Peyer's patch (tissue), 4 donors: Measurements from ENCODE around the gene SMG6.

ENCODE experiments used
- POLR2A ChIP-seq, 2 donors: fragments of 450-650 bp; IDR thresholded peaks; one replicate each; pipeline ENCODE4 v1.5.1; 2017; ENCODE audit warnings: antibody characterized with exemption in 2 of 2, mild to moderate bottlenecking in 2 of 2, moderate library complexity in 2 of 2
- TF ChIP-seq, protein P1 (sequence below), 6 experiments: fragments of 450-650 bp in 4 of 6; fragments of 200-600 bp in 2 of 6; sonication (generic) in 1 of 6; IDR thresholded peaks; one replicate each; pipeline ENCODE4 v1.5.1; 2017 to 2019; ENCODE audit warnings: antibody characterized with exemption in 6 of 6, mild to moderate bottlenecking in 3 of 6, moderate library complexity in 1 of 6

DNA sequence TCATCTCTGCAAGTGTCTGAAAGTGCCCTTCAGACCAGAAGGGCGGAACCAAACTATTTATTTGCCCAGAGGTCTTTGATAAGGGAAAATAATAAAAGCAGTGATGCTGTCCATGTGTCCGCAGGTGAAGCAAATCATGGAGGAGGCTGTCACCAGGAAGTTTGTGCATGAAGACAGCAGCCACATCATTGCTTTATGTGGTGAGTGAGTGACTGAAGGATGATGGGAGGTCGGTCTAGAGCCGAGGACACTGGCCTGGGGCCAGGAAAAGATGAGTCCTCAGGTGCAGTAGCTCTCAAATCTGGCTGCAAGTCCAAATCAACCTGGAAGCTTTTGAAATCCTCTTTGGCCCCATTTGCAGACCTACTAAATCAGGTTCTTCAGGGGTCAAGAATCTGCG lies 39.8 kb upstream of the SMG6 start:
- TF ChIP-seq, protein P1, sequence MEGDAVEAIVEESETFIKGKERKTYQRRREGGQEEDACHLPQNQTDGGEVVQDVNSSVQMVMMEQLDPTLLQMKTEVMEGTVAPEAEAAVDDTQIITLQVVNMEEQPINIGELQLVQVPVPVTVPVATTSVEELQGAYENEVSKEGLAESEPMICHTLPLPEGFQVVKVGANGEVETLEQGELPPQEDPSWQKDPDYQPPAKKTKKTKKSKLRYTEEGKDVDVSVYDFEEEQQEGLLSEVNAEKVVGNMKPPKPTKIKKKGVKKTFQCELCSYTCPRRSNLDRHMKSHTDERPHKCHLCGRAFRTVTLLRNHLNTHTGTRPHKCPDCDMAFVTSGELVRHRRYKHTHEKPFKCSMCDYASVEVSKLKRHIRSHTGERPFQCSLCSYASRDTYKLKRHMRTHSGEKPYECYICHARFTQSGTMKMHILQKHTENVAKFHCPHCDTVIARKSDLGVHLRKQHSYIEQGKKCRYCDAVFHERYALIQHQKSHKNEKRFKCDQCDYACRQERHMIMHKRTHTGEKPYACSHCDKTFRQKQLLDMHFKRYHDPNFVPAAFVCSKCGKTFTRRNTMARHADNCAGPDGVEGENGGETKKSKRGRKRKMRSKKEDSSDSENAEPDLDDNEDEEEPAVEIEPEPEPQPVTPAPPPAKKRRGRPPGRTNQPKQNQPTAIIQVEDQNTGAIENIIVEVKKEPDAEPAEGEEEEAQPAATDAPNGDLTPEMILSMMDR (IDR thresholded peaks at IDR 0.05), result peak in 1 of 6 experiments; percentile 3
- TF ChIP-seq POLR2A (IDR thresholded peaks at IDR 0.05), result peak in 1 of 2 donors; percentile 23
